Measurements from ENCODE around the gene TNMD. TPM values are rescaled to one million over a fixed set of nuclear protein-coding genes. Genes with fewer than 3 reads are reported as not detected.
A peak's percentile ranks its signal among the peaks of the same experiment; 100 is the strongest.

TNMD gene
- total RNA-seq, 2 experiments from 2014 or later, result not detected

- CTCF ChIA-PET, result interaction anchor here (1.4 kb wide), 1 partner anchor 98 kb away, joined by 4 read pairs; no protein-coding TSS in a partner anchor
- H3K9me3 Mint-ChIP-seq (ENCODE audit: low read depth), result no peaks in the 10 kb centered on the region
- peaks cover 2% of the 10 kb centered on the region for H3K4me1 Mint-ChIP-seq
Measured at GRCh38 chrX:100609591-100609990, 24.9 kb downstream of the TNMD start.

DNA sequence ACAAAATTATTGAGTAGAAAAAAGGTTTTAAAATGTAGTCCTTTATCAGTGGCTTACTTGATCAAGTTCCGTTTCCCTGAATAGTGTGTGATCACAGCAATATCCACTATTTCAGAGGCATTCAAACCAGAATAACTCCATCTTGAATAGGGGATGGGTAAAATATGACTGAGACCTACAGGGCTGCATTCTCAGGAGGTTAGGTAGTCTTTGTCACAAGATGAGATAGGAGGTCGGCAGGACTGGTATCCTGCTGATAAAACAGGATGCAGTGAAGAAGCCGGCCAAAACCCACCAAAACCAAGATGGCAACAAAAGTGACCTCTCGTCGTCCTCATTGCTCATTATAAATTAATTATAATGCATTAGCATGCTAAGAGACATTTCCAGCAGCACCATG is 27.2 kb downstream of the TNMD start:
- Mint-ChIP-seq H3K27me3 (peaks cover 9% of the 10 kb centered on the region), H3K9me3 (ENCODE audit: low read depth) (no peaks in the 10 kb centered on the region), H3K4me1 (no peaks in the 10 kb centered on the region), H3K4me3 (no peak overlapping the region), H3K36me3 (ENCODE audit: low read depth) (no peaks in the 10 kb centered on the region), H3K27ac (no peak overlapping the region)
- intact Hi-C loops (cut with DNase I, micrococcal nuclease), result no loop called here
- ChIA-PET CTCF (no interaction called here), POLR2A (no interaction called here)
- no peak for DNase-seq
- no peak for ATAC-seq

More at GRCh38 chrX:100609591-100609990, 24.9 kb downstream of the TNMD start:
- Mint-ChIP-seq H3K27ac (no peak overlapping the region), H3K36me3 (ENCODE audit: low read depth) (no peaks in the 10 kb centered on the region), H3K27me3 (peaks cover 7% of the 10 kb centered on the region), H3K4me3 (no peak overlapping the region)
- no peak for ATAC-seq
- intact Hi-C loops (cut with DNase I, micrococcal nuclease), result no loop called here
- DNase-seq, result no peak
- POLR2A ChIA-PET, result no interaction called here

- Mint-ChIP-seq H3K27me3 (peaks cover 13% of the 10 kb centered on the region), H3K27ac (no peak overlapping the region), H3K4me3 (no peak overlapping the region), H3K9me3 (ENCODE audit: low read depth) (no peaks in the 10 kb centered on the region), H3K36me3 (ENCODE audit: low read depth) (no peaks in the 10 kb centered on the region), H3K4me1 (no peaks in the 10 kb centered on the region)
- peak; percentile 94 for ATAC-seq
- ChIA-PET POLR2A (interaction anchor here (0.6 to 0.7 kb wide), 2 partner anchors 103 to 1029 kb away, joined by 3 to 5 read pairs; no protein-coding TSS in a partner anchor), CTCF (interaction anchor here (0.6 to 1.5 kb wide), 4 partner anchors 21 to 154 kb away, joined by 3 to 6 read pairs (median 3); partner anchors contain the start of gene TSPAN6)
- DNase-seq, result peak; percentile 7
- intact Hi-C loops (cut with DNase I, micrococcal nuclease), result loop anchor here in 1 of 2 experiments (1.0 kb wide), 1 partner anchor 21 kb away; the partner anchor contains the start of gene TSPAN6
Measured at GRCh38 chrX:100615005-100615404, 30.3 kb downstream of the TNMD start.

DNA sequence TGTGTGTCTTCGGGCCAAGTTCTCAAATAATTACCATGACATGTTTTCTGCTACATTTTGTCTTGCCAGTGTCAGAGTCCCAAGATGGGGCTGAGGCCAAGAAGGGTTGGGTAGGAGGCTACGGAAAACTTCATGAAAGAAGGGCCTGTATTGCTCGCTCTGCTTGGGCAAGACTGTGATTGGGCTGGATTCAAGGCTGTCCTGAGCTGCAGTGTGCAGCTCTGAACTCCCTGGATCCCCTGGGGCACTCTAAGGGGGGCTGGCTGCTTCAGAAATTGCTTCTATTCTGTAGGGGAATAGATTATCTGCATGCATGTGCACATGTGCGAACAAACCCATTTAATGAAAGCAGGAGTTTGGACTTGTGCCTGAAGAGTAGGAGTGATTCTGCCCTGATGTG is 38.3 kb downstream of the TNMD start:
- ATAC-seq (no peak), DNase-seq (no peak)
- no peaks in the 10 kb centered on the region for H3K9me3 Mint-ChIP-seq (ENCODE audit: low read depth)
- H3K27ac Mint-ChIP-seq, result no peak overlapping the region
- H3K4me1 Mint-ChIP-seq, result peaks cover 8% of the 10 kb centered on the region
- no peaks in the 10 kb centered on the region for H3K36me3 Mint-ChIP-seq (ENCODE audit: low read depth)
- CTCF ChIA-PET, result no interaction called here
- H3K27me3 Mint-ChIP-seq, result no peaks in the 10 kb centered on the region
- intact Hi-C loops (cut with DNase I, micrococcal nuclease), result no loop called here
- POLR2A ChIA-PET, result no interaction called here
- no peak overlapping the region for H3K4me3 Mint-ChIP-seq

- CTCF ChIA-PET, result interaction anchor here (1.2 kb wide), 1 partner anchor 59 kb away, joined by 3 read pairs; no protein-coding TSS in a partner anchor
Measured at GRCh38 chrX:100625985-100626491, 41.3 kb downstream of the TNMD start.

GRCh38 chrX:100635040-100635439 is 50.3 kb downstream of the TNMD start:
- no peak for ATAC-seq
- POLR2A ChIA-PET, result no interaction called here
- intact Hi-C loops (cut with DNase I, micrococcal nuclease), result no loop called here

More at GRCh38 chrX:100625985-100626491, 41.3 kb downstream of the TNMD start:
- ATAC-seq, result peak; percentile 33
- Mint-ChIP-seq H3K4me1 (peaks cover 8% of the 10 kb centered on the region), H3K36me3 (ENCODE audit: low read depth) (peaks cover 3% of the 10 kb centered on the region), H3K9me3 (ENCODE audit: low read depth) (no peaks in the 10 kb centered on the region), H3K27ac (no peak overlapping the region), H3K4me3 (no peak overlapping the region), H3K27me3 (peaks cover 2% of the 10 kb centered on the region)
- intact Hi-C loops (cut with DNase I, micrococcal nuclease), result no loop called here
- DNase-seq, result peak; percentile 10
- POLR2A ChIA-PET, result no interaction called here

DNA sequence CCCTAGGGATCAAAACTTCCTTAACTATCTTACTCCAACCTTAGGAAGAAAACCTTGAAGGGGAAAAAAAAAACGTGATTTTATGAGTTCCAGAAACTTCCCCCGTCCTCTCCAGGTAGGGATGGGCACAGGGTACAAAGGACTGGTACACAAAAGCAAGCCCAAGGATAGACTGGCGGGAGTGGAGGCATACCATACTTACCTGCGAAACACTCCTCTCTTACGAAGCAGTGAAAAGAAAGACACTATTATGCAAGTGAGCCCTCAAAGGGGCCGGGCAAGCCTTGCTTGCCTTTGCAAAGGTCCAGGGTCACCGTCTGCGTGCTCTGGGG is 51.2 kb downstream of the TNMD start:
- DNase-seq, result no peak
- ATAC-seq, result no peak
- intact Hi-C loops (cut with DNase I, micrococcal nuclease), result loop anchor here in 1 of 2 experiments (1.0 kb wide), 2 partner anchors 21 to 123 kb away; no protein-coding TSS in a partner anchor
- Mint-ChIP-seq H3K4me3 (peak overlapping the region; percentile 75), H3K9me3 (ENCODE audit: low read depth) (no peaks in the 10 kb centered on the region), H3K4me1 (peaks cover 6% of the 10 kb centered on the region), H3K27me3 (peaks cover 8% of the 10 kb centered on the region), H3K36me3 (ENCODE audit: low read depth) (no peaks in the 10 kb centered on the region), H3K27ac (no peak overlapping the region)
- POLR2A ChIA-PET, result no interaction called here
- CTCF ChIA-PET, result interaction anchor here (1.4 to 1.5 kb wide), 2 partner anchors 21 to 119 kb away, joined by 3 to 6 read pairs; no protein-coding TSS in a partner anchor

More at GRCh38 chrX:100635040-100635439, 50.3 kb downstream of the TNMD start:
- CTCF ChIA-PET, result interaction anchor here (0.7 kb wide), 1 partner anchor 465 kb away, joined by 3 read pairs; no protein-coding TSS in a partner anchor
- no peak overlapping the region for H3K27ac Mint-ChIP-seq
- no peaks in the 10 kb centered on the region for H3K36me3 Mint-ChIP-seq (ENCODE audit: low read depth)
- no peaks in the 10 kb centered on the region for H3K9me3 Mint-ChIP-seq (ENCODE audit: low read depth)
- no peak for DNase-seq
- peaks cover 6% of the 10 kb centered on the region for H3K27me3 Mint-ChIP-seq
- no peak overlapping the region for H3K4me3 Mint-ChIP-seq
- H3K4me1 Mint-ChIP-seq, result peaks cover 6% of the 10 kb centered on the region

DNA sequence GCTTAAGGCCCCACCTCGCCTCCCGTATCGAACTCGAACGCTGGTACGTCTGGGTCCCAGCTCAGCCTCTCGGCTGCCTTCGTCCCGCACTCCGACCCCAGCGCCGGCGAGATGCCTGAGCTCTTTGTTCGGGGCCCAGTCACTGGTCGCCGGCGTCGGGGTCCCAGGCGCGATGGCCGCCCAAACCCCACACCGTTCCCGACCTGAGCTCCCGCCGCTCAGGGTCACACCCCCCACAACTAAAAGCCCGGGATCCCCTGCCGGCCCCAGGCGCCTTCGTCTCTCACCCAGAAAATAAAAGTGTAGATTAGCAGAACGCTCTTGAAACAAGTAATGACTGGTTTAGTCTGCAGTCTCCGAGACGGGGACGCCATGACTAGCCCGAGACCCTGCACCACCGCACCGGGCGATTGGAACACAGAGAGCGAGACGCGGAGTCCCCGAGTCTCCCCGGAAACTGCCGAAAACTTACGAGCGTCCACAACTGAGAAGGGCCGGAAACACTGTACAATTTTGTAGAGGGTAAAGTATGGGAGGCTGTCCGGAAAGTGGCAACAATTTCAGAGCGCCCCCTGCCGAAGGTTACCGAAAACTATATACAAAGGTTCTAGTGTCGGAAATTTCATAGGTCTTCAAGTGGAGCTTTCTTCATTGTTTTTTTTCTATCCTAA is 51.7 kb downstream of the TNMD start, which contains the start of gene TSPAN6:
TSPAN6 (minus strand) TSS at position 486 of the 671 bp plus-strand sequence; CDS start at position 374, 112 bp downstream.
- ChIA-PET POLR2A (no interaction called here), CTCF (interaction anchor here (0.6 to 1.7 kb wide), 6 partner anchors 21 to 651 kb away, joined by 3 to 6 read pairs (median 4); no protein-coding TSS in a partner anchor)
- peaks cover 8% of the 10 kb centered on the region for H3K27me3 Mint-ChIP-seq
- peak within 1 kb of the TSS; percentile 83 for H3K27ac Mint-ChIP-seq
- intact Hi-C loops (cut with DNase I, micrococcal nuclease), result loop anchor here in 1 of 2 experiments (1.0 kb wide), 2 partner anchors 21 to 123 kb away; no protein-coding TSS in a partner anchor
- peaks cover 6% of the 10 kb centered on the region for H3K4me1 Mint-ChIP-seq
- H3K9me3 Mint-ChIP-seq (ENCODE audit: low read depth), result no peaks in the 10 kb centered on the region
- DNase-seq (peak; percentile 84), ATAC-seq (peak; percentile 100)
- no peaks in the 10 kb centered on the region for H3K36me3 Mint-ChIP-seq (ENCODE audit: low read depth)
- peak within 1 kb of the TSS; percentile 75 for H3K4me3 Mint-ChIP-seq

GRCh38 chrX:100642290-100642689 is 57.6 kb downstream of the TNMD start:
- POLR2A ChIA-PET, result no interaction called here
- DNase-seq, result no peak
- H3K27ac Mint-ChIP-seq, result no peak overlapping the region
- no peaks in the 10 kb centered on the region for H3K4me1 Mint-ChIP-seq
- H3K36me3 Mint-ChIP-seq (ENCODE audit: low read depth), result no peaks in the 10 kb centered on the region
- intact Hi-C loops (cut with DNase I, micrococcal nuclease), result no loop called here
- H3K9me3 Mint-ChIP-seq (ENCODE audit: low read depth), result no peaks in the 10 kb centered on the region
- no peak for ATAC-seq
- peaks cover 13% of the 10 kb centered on the region for H3K27me3 Mint-ChIP-seq
- H3K4me3 Mint-ChIP-seq, result no peak overlapping the region
- CTCF ChIA-PET, result interaction anchor here (0.7 kb wide), 1 partner anchor 36 kb away, joined by 3 read pairs; no protein-coding TSS in a partner anchor

- H3K36me3 Mint-ChIP-seq (ENCODE audit: low read depth), result no peaks in the 10 kb centered on the region
- intact Hi-C loops (cut with DNase I, micrococcal nuclease), result no loop called here
- no peak overlapping the region for H3K4me3 Mint-ChIP-seq
- ChIA-PET POLR2A (no interaction called here), CTCF (no interaction called here)
- no peak overlapping the region for H3K27ac Mint-ChIP-seq
- peaks cover 13% of the 10 kb centered on the region for H3K27me3 Mint-ChIP-seq
- DNase-seq, result no peak
- no peak for ATAC-seq
- no peaks in the 10 kb centered on the region for H3K4me1 Mint-ChIP-seq
- no peaks in the 10 kb centered on the region for H3K9me3 Mint-ChIP-seq (ENCODE audit: low read depth)
Measured at GRCh38 chrX:100643212-100643611, 58.5 kb downstream of the TNMD start.

- no peak within 1 kb of the TSS for H3K27ac Mint-ChIP-seq
- CTCF ChIA-PET, result no interaction called here
Measured at GRCh38 chrX:100643956-100644860, 59.5 kb downstream of the TNMD start, which contains the start of gene SRPX2. Gene SRPX2 (plus strand): TSS chrX:100644199. CDS start chrX:100646323, 2,124 bp downstream.

More at GRCh38 chrX:100643956-100644860, 59.5 kb downstream of the TNMD start, which contains the start of gene SRPX2:
- ATAC-seq, result no peak
- Mint-ChIP-seq H3K36me3 (ENCODE audit: low read depth) (no peaks in the 10 kb centered on the region), H3K4me1 (no peaks in the 10 kb centered on the region), H3K9me3 (ENCODE audit: low read depth) (no peaks in the 10 kb centered on the region), H3K4me3 (no peak within 1 kb of the TSS), H3K27me3 (peaks cover 13% of the 10 kb centered on the region)
- POLR2A ChIA-PET, result no interaction called here
- DNase-seq, result peak; percentile 5
- intact Hi-C loops (cut with DNase I, micrococcal nuclease), result no loop called here

Measured in activated CD4-positive, alpha-beta T cell treated with anti-CD3 and anti-CD28 coated beads for 36 hours (primary cell).